HepG2 (cell line): ENCODE results near the gene OSBPL2.

Source experiments
- ATF7 ChIP-seq, 2 experiments: fragments of 450-650 bp in 1 of 2; sonication (generic) in 1 of 2; formaldehyde crosslinking in 1 of 2; IDR thresholded peaks; 2 replicates each; pipeline versions ENCODE4 v1.4.0 to v1.6.1; 2016 to 2020; ENCODE audit warnings: antibody characterized with exemption in 1 of 2, mild to moderate bottlenecking in 1 of 2, missing genetic modification reagents in 1 of 2
- CHCHD3 ChIP-seq: sonication (generic); formaldehyde crosslinking; IDR thresholded peaks from 2 replicates; pipeline ENCODE4 v1.8.0; 2022; ENCODE audit warnings: mild to moderate bottlenecking, missing genetic modification reagents, moderate library complexity
- CTCF ChIP-seq: sonication (generic); formaldehyde crosslinking; IDR thresholded peaks from 2 replicates; pipeline ENCODE4 v1.5.0; 2020; ENCODE audit warnings: mild to moderate bottlenecking, missing genetic modification reagents, moderate library complexity
- ESRRA ChIP-seq: sonication (generic); formaldehyde crosslinking; IDR thresholded peaks from 2 replicates; pipeline ENCODE4 v1.5.1; 2020; ENCODE audit warnings: mild to moderate bottlenecking, low read depth, missing genetic modification reagents
- ETV6 ChIP-seq: sonication (generic); formaldehyde crosslinking; conservative IDR thresholded peaks from 2 replicates; pipeline ENCODE4 v1.4.0; 2020; ENCODE audit warnings: missing genetic modification reagents
- MAZ ChIP-seq, 2 experiments: sonication (generic) in 1 of 2; formaldehyde crosslinking in 1 of 2; IDR thresholded peaks; 2 replicates each; pipeline versions ENCODE4 v1.5.0 to v1.6.1; 2012 to 2020; ENCODE audit warnings: low read depth in 2 of 2, mild to moderate bottlenecking in 2 of 2, borderline replicate concordance in 1 of 2, improper control_type of control experiment in 1 of 2, low read length in 1 of 2, missing genetic modification reagents in 1 of 2, moderate library complexity in 1 of 2
- SETDB1 ChIP-seq: sonication (generic); formaldehyde crosslinking; IDR thresholded peaks from 2 replicates; pipeline ENCODE4 v1.5.1; 2020; ENCODE audit warnings: missing genetic modification reagents, mild to moderate bottlenecking, borderline replicate concordance
- SRSF1 ChIP-seq: fragments of 200-400 bp; formaldehyde crosslinking; optimal IDR thresholded peaks from 2 replicates; pipeline ENCODE3; 2017; ENCODE audit warnings: mild to moderate bottlenecking, low read depth, low read length, moderate library complexity
- STAT6 ChIP-seq: sonication (generic); formaldehyde crosslinking; IDR thresholded peaks from 2 replicates; pipeline ENCODE4 v1.4.0; 2020; ENCODE audit warnings: missing genetic modification reagents, mild to moderate bottlenecking, borderline replicate concordance
- TBX3 ChIP-seq: fragments of 450-650 bp; IDR thresholded peaks from 2 replicates; pipeline ENCODE4 v1.6.1; 2017; ENCODE audit warnings: antibody characterized with exemption, mild to moderate bottlenecking, inconsistent platforms, borderline replicate concordance
- YY1 ChIP-seq: IDR thresholded peaks from 2 replicates; pipeline ENCODE4 v1.6.1; 2011; ENCODE audit warnings: low read length, low read depth, moderate library complexity, mild to moderate bottlenecking; ENCODE audit not compliant: insufficient read depth, insufficient replicate concordance
- ZNF276 ChIP-seq: sonication (generic); formaldehyde crosslinking; IDR thresholded peaks from 2 replicates; pipeline ENCODE4 v1.4.0; 2020; ENCODE audit warnings: mild to moderate bottlenecking, low read depth, missing genetic modification reagents

- TF ChIP-seq MAZ (IDR thresholded peaks at IDR 0.05; ENCODE audit: borderline replicate concordance, low read depth, low read length) (no peak), MAZ (CRISPR knock-in tag; IDR thresholded peaks at IDR 0.05; ENCODE audit: low read depth) (no peak), CHCHD3 (CRISPR knock-in tag) (no peak), SRSF1 (no peak), YY1 (no peak), ATF7 (IDR thresholded peaks at IDR 0.05) (no peak), ATF7 (CRISPR knock-in tag; IDR thresholded peaks at IDR 0.05) (no peak), TBX3 (no peak), ZNF276 (CRISPR knock-in tag) (no peak), SETDB1 (no peak), ESRRA (CRISPR knock-in tag) (no peak), ETV6 (no peak), CTCF (CRISPR knock-in tag) (no peak), STAT6 (CRISPR knock-in tag) (no peak)
Observed at GRCh38 chr20:62287129-62287528, 48.8 kb downstream of the OSBPL2 start.
